ENCODE data around the gene SH2D5.
A peak's percentile ranks its signal among the peaks of the same experiment; 100 is the strongest.
"Not testable (repeated sequence)": the region's sequence is repeated elsewhere in the genome, so short reads cannot be mapped to it uniquely, and the experiment has no call there.

Gene SH2D5

GRCh38 chr1:20719261-20719660 lies 13.2 kb downstream of the SH2D5 start:
- Histone ChIP-seq H3K4me1 (ENCODE audit: control insufficient read depth in 1 of 2, insufficient read depth in 2 of 2, low read length in 2 of 2) (no peaks in the 10 kb centered on the region), H3K27me3 (ENCODE audit: low read depth, low read length) (peaks cover 11% of the 10 kb centered on the region), H3K27ac (ENCODE audit: low read length) (no peak overlapping the region), H3K4me3 (ENCODE audit: low read depth in 1 of 2, low read length in 2 of 2) (no peak overlapping the region), H3K36me3 (ENCODE audit: control insufficient read depth in 1 of 2, insufficient read depth in 2 of 2, low read length in 2 of 2) (no peaks in the 10 kb centered on the region), H3K9me3 (ENCODE audit: control insufficient read depth in 1 of 2, low read length in 2 of 2) (no peaks in the 10 kb centered on the region)

GRCh38 chr1:20718343-20718882 lies 14.1 kb downstream of the SH2D5 start:
- H3K27ac ChIP-seq (ENCODE audit: low read length); H3K36me3 ChIP-seq (ENCODE audit: control insufficient read depth in 1 of 2, insufficient read depth in 2 of 2, low read length in 2 of 2); H3K4me1 ChIP-seq (ENCODE audit: control insufficient read depth in 1 of 2, insufficient read depth in 2 of 2, low read length in 2 of 2); H3K9me3 ChIP-seq (ENCODE audit: control insufficient read depth in 1 of 2, low read length in 2 of 2): not testable (repeated sequence)
- peak overlapping the region; percentile 3 to 48 for H3K4me3 ChIP-seq (ENCODE audit: low read depth in 1 of 2, low read length in 2 of 2)
- peaks cover 11% of the 10 kb centered on the region for H3K27me3 ChIP-seq (ENCODE audit: low read depth, low read length)

GRCh38 chr1:20717452-20718342 lies 14.8 kb downstream of the SH2D5 start, which contains the start of gene KIF17:
Gene KIF17 (minus strand): TSS chr1:20718007. CDS start chr1:20717706, 301 bp downstream.
- Histone ChIP-seq H3K27me3 (ENCODE audit: low read depth, low read length) (peaks cover 11% of the 10 kb centered on the region), H3K4me1 (ENCODE audit: control insufficient read depth in 1 of 2, insufficient read depth in 2 of 2, low read length in 2 of 2) (no peaks in the 10 kb centered on the region), H3K9me3 (ENCODE audit: control insufficient read depth in 1 of 2, low read length in 2 of 2) (no peaks in the 10 kb centered on the region), H3K4me3 (ENCODE audit: low read depth in 1 of 2, low read length in 2 of 2) (peak within 1 kb of the TSS; percentile 3 to 51), H3K36me3 (ENCODE audit: control insufficient read depth in 1 of 2, insufficient read depth in 2 of 2, low read length in 2 of 2) (no peaks in the 10 kb centered on the region), H3K27ac (ENCODE audit: low read length) (no peak within 1 kb of the TSS)

GRCh38 chr1:20716232-20716631 lies 16.3 kb downstream of the SH2D5 start:
- Histone ChIP-seq H3K36me3 (ENCODE audit: control insufficient read depth in 1 of 2, insufficient read depth in 2 of 2, low read length in 2 of 2) (no peaks in the 10 kb centered on the region), H3K9me3 (ENCODE audit: control insufficient read depth in 1 of 2, low read length in 2 of 2) (no peaks in the 10 kb centered on the region), H3K27ac (ENCODE audit: low read length) (no peak overlapping the region), H3K27me3 (ENCODE audit: low read depth, low read length) (peaks cover 11% of the 10 kb centered on the region), H3K4me3 (ENCODE audit: low read depth in 1 of 2, low read length in 2 of 2) (no peak overlapping the region), H3K4me1 (ENCODE audit: control insufficient read depth in 1 of 2, insufficient read depth in 2 of 2, low read length in 2 of 2) (no peaks in the 10 kb centered on the region)

GRCh38 chr1:20715406-20715805 lies 17.1 kb downstream of the SH2D5 start:
- H3K36me3 ChIP-seq (ENCODE audit: control insufficient read depth in 1 of 2, insufficient read depth in 2 of 2, low read length in 2 of 2) = no peaks in the 10 kb centered on the region

GRCh38 chr1:20713440-20713839 lies 19.1 kb downstream of the SH2D5 start:
- Histone ChIP-seq H3K4me3 (ENCODE audit: low read depth in 1 of 2, low read length in 2 of 2) (no peak overlapping the region), H3K27me3 (ENCODE audit: low read depth, low read length) (peaks cover 16% of the 10 kb centered on the region), H3K27ac (ENCODE audit: low read length) (no peak overlapping the region), H3K9me3 (ENCODE audit: control insufficient read depth in 1 of 2, low read length in 2 of 2) (no peaks in the 10 kb centered on the region), H3K4me1 (ENCODE audit: control insufficient read depth in 1 of 2, insufficient read depth in 2 of 2, low read length in 2 of 2) (no peaks in the 10 kb centered on the region), H3K36me3 (ENCODE audit: control insufficient read depth in 1 of 2, insufficient read depth in 2 of 2, low read length in 2 of 2) (no peaks in the 10 kb centered on the region)

More at GRCh38 chr1:20715406-20715805, 17.1 kb downstream of the SH2D5 start:
- H3K27me3 ChIP-seq (ENCODE audit: low read depth, low read length) = peaks cover 13% of the 10 kb centered on the region
- H3K4me1 ChIP-seq (ENCODE audit: control insufficient read depth in 1 of 2, insufficient read depth in 2 of 2, low read length in 2 of 2) = no peaks in the 10 kb centered on the region
- H3K9me3 ChIP-seq (ENCODE audit: control insufficient read depth in 1 of 2, low read length in 2 of 2) = no peaks in the 10 kb centered on the region
- no peak overlapping the region for H3K4me3 ChIP-seq (ENCODE audit: low read depth in 1 of 2, low read length in 2 of 2)
- no peak overlapping the region for H3K27ac ChIP-seq (ENCODE audit: low read length)

GRCh38 chr1:20712215-20712577 lies 20.3 kb downstream of the SH2D5 start:
- Histone ChIP-seq H3K9me3 (ENCODE audit: control insufficient read depth in 1 of 2, low read length in 2 of 2) (no peaks in the 10 kb centered on the region), H3K4me1 (ENCODE audit: control insufficient read depth in 1 of 2, insufficient read depth in 2 of 2, low read length in 2 of 2) (no peaks in the 10 kb centered on the region), H3K36me3 (ENCODE audit: control insufficient read depth in 1 of 2, insufficient read depth in 2 of 2, low read length in 2 of 2) (no peaks in the 10 kb centered on the region), H3K4me3 (ENCODE audit: low read depth in 1 of 2, low read length in 2 of 2) (no peak overlapping the region), H3K27ac (ENCODE audit: low read length) (no peak overlapping the region), H3K27me3 (ENCODE audit: low read depth, low read length) (peaks cover 15% of the 10 kb centered on the region)

- H3K4me3 ChIP-seq (ENCODE audit: low read depth in 1 of 2, low read length in 2 of 2) = no peak overlapping the region
- H3K9me3 ChIP-seq (ENCODE audit: control insufficient read depth in 1 of 2, low read length in 2 of 2) = no peaks in the 10 kb centered on the region
- H3K4me1 ChIP-seq (ENCODE audit: control insufficient read depth in 1 of 2, insufficient read depth in 2 of 2, low read length in 2 of 2) = no peaks in the 10 kb centered on the region
- H3K36me3 ChIP-seq (ENCODE audit: control insufficient read depth in 1 of 2, insufficient read depth in 2 of 2, low read length in 2 of 2) = no peaks in the 10 kb centered on the region
- peaks cover 9% of the 10 kb centered on the region for H3K27me3 ChIP-seq (ENCODE audit: low read depth, low read length)
- H3K27ac ChIP-seq (ENCODE audit: low read length) = no peak overlapping the region
These were observed 21.0 kb downstream of the SH2D5 start for GRCh38 chr1:20711285-20712214.

- peaks cover 5% of the 10 kb centered on the region for H3K27me3 ChIP-seq (ENCODE audit: low read depth, low read length)
- H3K4me3 ChIP-seq (ENCODE audit: low read depth in 1 of 2, low read length in 2 of 2) = no peak overlapping the region
- H3K27ac ChIP-seq (ENCODE audit: low read length) = no peak overlapping the region
These were observed 21.8 kb downstream of the SH2D5 start for GRCh38 chr1:20710469-20711284.

GRCh38 chr1:20709868-20710267 lies 22.6 kb downstream of the SH2D5 start:
- no peaks in the 10 kb centered on the region for H3K36me3 ChIP-seq (ENCODE audit: control insufficient read depth in 1 of 2, insufficient read depth in 2 of 2, low read length in 2 of 2)
- H3K4me3 ChIP-seq (ENCODE audit: low read depth in 1 of 2, low read length in 2 of 2) = no peak overlapping the region
- H3K27ac ChIP-seq (ENCODE audit: low read length) = no peak overlapping the region
- H3K4me1 ChIP-seq (ENCODE audit: control insufficient read depth in 1 of 2, insufficient read depth in 2 of 2, low read length in 2 of 2) = no peaks in the 10 kb centered on the region
- H3K9me3 ChIP-seq (ENCODE audit: control insufficient read depth in 1 of 2, low read length in 2 of 2) = no peaks in the 10 kb centered on the region
- peaks cover 5% of the 10 kb centered on the region for H3K27me3 ChIP-seq (ENCODE audit: low read depth, low read length)

More at GRCh38 chr1:20710469-20711284, 21.8 kb downstream of the SH2D5 start:
- Histone ChIP-seq H3K36me3 (ENCODE audit: control insufficient read depth in 1 of 2, insufficient read depth in 2 of 2, low read length in 2 of 2) (no peaks in the 10 kb centered on the region), H3K4me1 (ENCODE audit: control insufficient read depth in 1 of 2, insufficient read depth in 2 of 2, low read length in 2 of 2) (no peaks in the 10 kb centered on the region), H3K9me3 (ENCODE audit: control insufficient read depth in 1 of 2, low read length in 2 of 2) (no peaks in the 10 kb centered on the region)
